Mucosa of descending colon (tissue), 3 donors: ENCODE measurements around the gene PIAS1. TPM values are rescaled to one million over a fixed set of nuclear protein-coding genes. Genes with fewer than 3 reads are reported as not detected.
"Not testable (repeated sequence)": the region's sequence is repeated elsewhere in the genome, so short reads cannot be mapped to it uniquely, and the experiment has no call there.

Experiments used
- ATAC-seq: fragments of 200-7000 bp; cut with Tn5 transposase; one replicate; pipeline ENCODE4 v1.9.1; 2020; ENCODE audit warnings: mild to moderate bottlenecking, moderate library complexity
- DNase-seq, 3 donors: peaks; one replicate each; pipeline ENCODE4 v3.0.0-alpha.2; 2020
- H3K36me3 ChIP-seq: fragments of 200-600 bp; one replicate; pipeline ENCODE4 v1.8.0; 2021; ENCODE audit warnings: low read depth, mild to moderate bottlenecking
- H3K4me1 ChIP-seq: fragments of 200-600 bp; one replicate; pipeline ENCODE4 v1.8.0; 2021; ENCODE audit warnings: low read depth, mild to moderate bottlenecking
- H3K4me3 ChIP-seq: fragments of 200-600 bp; one replicate; pipeline ENCODE4 v1.8.0; 2021; ENCODE audit warnings: mild to moderate bottlenecking
- H3K9me3 ChIP-seq: fragments of 200-600 bp; one replicate; pipeline ENCODE4 v1.8.0; 2021; ENCODE audit warnings: mild to moderate bottlenecking
- intact Hi-C, 2 donors: fragments of 100-400 bp; cut with DNase I in 1 of 2; cut with micrococcal nuclease in 1 of 2; formaldehyde crosslinking; loops; one replicate each; pipeline versions ENCODE4 v1.11.0 to v1.11.1; 2022; cut with DNase I, micrococcal nuclease
- total RNA-seq, 3 donors: library from RNA; stranded (reverse); fragmentation: NEBNext Ultra II Directional in 2 of 3; extraction: Animal tissue kit (Norgen Biotek cat#: 25700) in 2 of 3; gene quantifications; one replicate each; pipeline versions ENCODE4 v1.2.1 to v1.2.4, GENCODE V29; 2021 to 2023
- TF ChIP-seq, protein P1 (sequence below): fragments of 200-600 bp; IDR thresholded peaks from one replicate; pipeline ENCODE4 v1.8.0; 2022; ENCODE audit warnings: antibody characterized with exemption, mild to moderate bottlenecking
- donor health status: DM: no; HTN: no; CAD: no; lungs with moderate emphysema.
- donor health status: DM: no; HTN: no; CAD: no.
- donor health status: DM: no; HTN: yes; CAD: no.

The PIAS1 gene
- total RNA-seq, 3 donors from 2014 or later = 35.4 to 59.3 (median 37.7) TPM

DNA sequence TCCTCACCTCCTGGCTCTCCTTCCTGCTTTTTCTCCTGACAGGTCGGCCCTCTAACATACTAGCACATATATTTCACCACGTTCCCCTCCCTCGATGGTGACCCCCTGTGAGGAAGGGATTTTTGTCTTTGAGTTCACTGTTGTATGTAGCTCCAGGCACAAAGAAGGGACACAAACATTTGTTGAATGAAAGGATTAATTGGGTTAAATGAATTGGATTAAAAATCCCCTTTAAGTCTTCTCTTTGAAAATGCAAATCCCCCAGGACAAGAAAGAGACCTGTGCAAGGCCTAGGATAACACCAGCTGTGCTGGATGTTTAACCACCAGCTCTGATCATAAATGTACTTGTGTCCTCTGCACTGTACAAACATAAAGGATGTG is 147.8 kb downstream of the PIAS1 start:
- H3K4me1 ChIP-seq = peaks cover 7% of the 10 kb centered on the region
- DNase-seq (no peak), ATAC-seq (no peak)
- H3K4me3 ChIP-seq = no peak overlapping the region
- TF ChIP-seq, protein P1, sequence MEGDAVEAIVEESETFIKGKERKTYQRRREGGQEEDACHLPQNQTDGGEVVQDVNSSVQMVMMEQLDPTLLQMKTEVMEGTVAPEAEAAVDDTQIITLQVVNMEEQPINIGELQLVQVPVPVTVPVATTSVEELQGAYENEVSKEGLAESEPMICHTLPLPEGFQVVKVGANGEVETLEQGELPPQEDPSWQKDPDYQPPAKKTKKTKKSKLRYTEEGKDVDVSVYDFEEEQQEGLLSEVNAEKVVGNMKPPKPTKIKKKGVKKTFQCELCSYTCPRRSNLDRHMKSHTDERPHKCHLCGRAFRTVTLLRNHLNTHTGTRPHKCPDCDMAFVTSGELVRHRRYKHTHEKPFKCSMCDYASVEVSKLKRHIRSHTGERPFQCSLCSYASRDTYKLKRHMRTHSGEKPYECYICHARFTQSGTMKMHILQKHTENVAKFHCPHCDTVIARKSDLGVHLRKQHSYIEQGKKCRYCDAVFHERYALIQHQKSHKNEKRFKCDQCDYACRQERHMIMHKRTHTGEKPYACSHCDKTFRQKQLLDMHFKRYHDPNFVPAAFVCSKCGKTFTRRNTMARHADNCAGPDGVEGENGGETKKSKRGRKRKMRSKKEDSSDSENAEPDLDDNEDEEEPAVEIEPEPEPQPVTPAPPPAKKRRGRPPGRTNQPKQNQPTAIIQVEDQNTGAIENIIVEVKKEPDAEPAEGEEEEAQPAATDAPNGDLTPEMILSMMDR = no peak
- no peaks in the 10 kb centered on the region for H3K36me3 ChIP-seq
- intact Hi-C loops = no loop called here
- no peaks in the 10 kb centered on the region for H3K9me3 ChIP-seq

DNA sequence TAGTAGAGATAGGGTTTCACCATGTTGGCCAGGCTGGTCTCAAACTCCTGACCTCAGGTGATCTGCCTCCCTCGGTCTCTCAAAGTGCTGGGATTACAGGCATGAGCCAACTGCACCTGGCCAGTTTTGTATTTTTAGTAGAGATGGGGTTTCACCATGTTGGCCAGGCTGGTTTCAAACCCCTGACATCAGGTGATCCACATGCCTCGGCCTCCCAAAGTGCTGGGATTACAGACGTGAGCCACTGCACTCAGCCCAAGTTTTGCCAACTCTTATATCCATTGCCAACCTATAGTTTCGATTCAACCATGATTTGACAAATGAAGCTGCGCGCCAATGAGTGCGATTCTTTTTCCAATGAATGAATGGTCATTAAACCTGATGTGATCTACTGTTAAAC is 148.9 kb downstream of the PIAS1 start:
- H3K4me3 ChIP-seq, H3K36me3 ChIP-seq, H3K9me3 ChIP-seq, ATAC-seq, H3K4me1 ChIP-seq, intact Hi-C loops: not testable (repeated sequence)
- DNase-seq = peak in 1 of 3 donors; percentile 17

DNA sequence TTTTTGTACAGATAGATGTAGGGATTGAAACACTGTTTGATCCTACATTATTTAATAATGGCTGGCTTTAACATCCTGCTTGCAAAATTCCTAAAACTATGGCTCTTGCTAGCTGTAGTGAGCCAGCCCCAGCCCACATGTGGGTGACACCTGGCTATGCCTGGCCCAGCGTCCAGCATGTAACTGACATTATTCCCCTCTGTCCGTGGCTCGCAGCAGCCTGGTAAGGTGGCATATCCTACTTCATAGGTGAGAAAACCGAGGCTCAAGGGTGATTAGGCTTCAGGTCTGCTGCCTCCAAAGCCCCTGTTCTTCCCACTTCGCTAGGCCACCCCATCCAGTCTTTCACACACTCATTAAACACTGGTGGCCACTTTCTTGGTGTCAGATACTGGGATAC is 149.4 kb downstream of the PIAS1 start:
- peak in 1 of 3 donors; percentile 25 for DNase-seq

DNA sequence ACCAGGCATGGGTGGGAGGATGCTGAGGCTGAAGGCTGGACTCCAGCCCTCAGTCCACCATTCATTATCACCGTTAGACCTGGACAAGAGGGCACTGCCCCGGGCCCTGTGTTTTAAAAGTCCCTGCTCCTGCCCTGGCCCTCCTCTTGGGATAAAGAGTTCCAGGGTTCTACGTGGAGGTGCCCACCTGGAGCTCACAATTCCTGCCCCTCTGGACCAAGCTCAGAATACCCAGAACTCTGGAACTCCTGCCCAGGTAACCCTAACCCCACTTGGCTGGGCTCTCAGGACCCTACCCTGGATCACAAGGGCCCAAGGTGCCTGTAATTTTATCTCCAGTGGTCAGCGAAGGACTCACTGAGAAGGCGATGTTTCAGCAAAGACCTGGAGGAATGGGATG is 149.8 kb downstream of the PIAS1 start:
- no peak overlapping the region for H3K4me3 ChIP-seq
- DNase-seq = peak in 1 of 3 donors; percentile 25

More for the DNA sequence above, 149.4 kb downstream of the PIAS1 start:
- no peak overlapping the region for H3K4me3 ChIP-seq
- peaks cover 7% of the 10 kb centered on the region for H3K4me1 ChIP-seq
- TF ChIP-seq, protein P1 = no peak
- no peaks in the 10 kb centered on the region for H3K36me3 ChIP-seq
- H3K9me3 ChIP-seq = no peaks in the 10 kb centered on the region
- ATAC-seq = no peak
- intact Hi-C loops = no loop called here

DNA sequence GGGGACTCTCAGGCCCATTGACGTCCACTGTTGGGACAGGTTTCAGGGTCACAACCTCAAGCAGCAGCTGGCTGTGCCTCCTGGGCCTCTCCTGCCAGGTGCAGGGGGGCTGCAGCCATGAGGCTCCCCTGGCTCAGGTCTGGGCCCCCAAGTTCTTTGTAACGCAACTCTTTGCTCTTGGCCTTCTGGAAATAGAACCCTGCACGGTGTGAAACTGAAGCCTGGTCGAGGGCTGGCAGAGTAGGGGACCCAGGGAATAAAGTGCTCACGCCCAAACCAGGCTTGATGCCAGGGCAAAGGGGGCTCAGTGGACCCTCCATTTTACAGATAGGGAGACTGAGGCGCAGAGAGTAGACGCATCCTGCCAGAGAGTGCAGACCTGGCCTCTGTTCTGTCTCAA is 150.2 kb downstream of the PIAS1 start:
- intact Hi-C loops = no loop called here
- Histone ChIP-seq H3K9me3 (no peaks in the 10 kb centered on the region), H3K4me3 (peak overlapping the region; percentile 0), H3K36me3 (no peaks in the 10 kb centered on the region), H3K4me1 (peaks cover 7% of the 10 kb centered on the region)
- DNase-seq (peak in 1 of 3 donors; percentile 33), ATAC-seq (no peak)
- TF ChIP-seq, protein P1 = no peak

More for the DNA sequence above, 149.8 kb downstream of the PIAS1 start:
- intact Hi-C loops = no loop called here
- Histone ChIP-seq H3K36me3 (no peaks in the 10 kb centered on the region), H3K4me1 (peaks cover 7% of the 10 kb centered on the region), H3K9me3 (no peaks in the 10 kb centered on the region)
- TF ChIP-seq, protein P1 = no peak
- ATAC-seq = no peak

DNA sequence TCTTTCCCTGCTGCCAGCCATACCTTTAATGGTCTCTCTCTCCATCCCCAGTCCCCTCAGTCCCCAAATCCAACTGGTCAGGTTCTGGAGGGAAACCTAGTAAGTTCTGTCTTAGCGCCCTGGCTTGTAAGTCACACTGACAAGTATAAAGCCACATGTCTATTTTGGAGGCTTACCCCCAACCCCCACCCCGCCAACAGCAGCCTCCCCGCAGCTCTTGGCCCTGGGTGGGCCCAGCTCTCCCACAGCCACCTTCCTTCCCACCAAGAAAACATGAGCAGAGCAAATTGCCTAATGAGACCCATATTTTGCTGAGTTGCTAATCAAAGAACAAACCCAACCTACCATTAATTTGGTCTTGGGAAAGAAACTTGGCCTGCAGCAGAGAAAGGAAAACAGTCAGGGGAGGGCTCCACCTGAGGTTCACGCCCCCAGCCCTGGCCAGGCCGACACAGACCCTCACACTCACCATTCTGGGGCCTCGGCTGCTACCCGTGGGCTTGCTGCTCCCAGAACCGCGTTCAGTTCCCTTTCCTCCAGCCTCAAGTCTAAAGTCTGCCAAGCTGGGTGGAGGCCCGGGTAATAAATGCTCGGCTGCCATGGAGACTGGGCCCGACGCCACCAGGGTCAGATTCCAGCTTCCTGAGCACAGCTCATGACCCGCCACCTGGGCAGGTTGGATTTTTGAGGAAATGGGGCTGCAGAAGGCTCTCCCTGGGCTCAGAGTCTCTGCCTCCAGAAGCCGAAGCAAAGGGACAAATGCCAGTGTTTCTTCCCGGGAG is 150.9 kb downstream of the PIAS1 start, which contains the start of gene CALML4:
Gene CALML4, minus strand, starts transcription at position 557 of the 782 bp plus-strand sequence. Its CDS starts 85 bp downstream, at position 472.
- Histone ChIP-seq H3K4me1 (peaks cover 7% of the 10 kb centered on the region), H3K9me3 (no peaks in the 10 kb centered on the region), H3K4me3 (peak within 1 kb of the TSS; percentile 0), H3K36me3 (no peaks in the 10 kb centered on the region)
- intact Hi-C loops = no loop called here
- ATAC-seq = peak; percentile 86
- peak; percentile 93 to 94 (median 93) for DNase-seq
- TF ChIP-seq, protein P1 = no peak
